ENCODE results near the gene CUL5. TPM values are rescaled to one million over a fixed set of nuclear protein-coding genes. Genes with fewer than 3 reads are reported as not detected.
A peak's percentile ranks its signal among the peaks of the same experiment; 100 is the strongest.

Gene CUL5
- total RNA-seq, 1 donor from 2014 or later = 30.0 TPM

- Mint-ChIP-seq H3K36me3 (ENCODE audit: low read depth) (peaks cover 21% of the 10 kb centered on the region), H3K9me3 (ENCODE audit: low read depth) (no peaks in the 10 kb centered on the region), H3K27ac (ENCODE audit: unreplicated experiment) (no peak overlapping the region), H3K4me3 (ENCODE audit: unreplicated experiment) (no peak overlapping the region), H3K4me1 (ENCODE audit: low read depth) (no peaks in the 10 kb centered on the region), H3K27me3 (ENCODE audit: low read depth) (no peaks in the 10 kb centered on the region)
- DNase-seq (ENCODE audit: low spot score) = no peak
- TF ChIP-seq CTCF (IDR thresholded peaks at IDR 0.05) = no peak
Measured at GRCh38 chr11:108062336-108062735, 53.6 kb downstream of the CUL5 start.

GRCh38 chr11:108063410-108063809 lies 54.7 kb downstream of the CUL5 start:
- TF ChIP-seq CTCF (IDR thresholded peaks at IDR 0.05) = no peak
- H3K9me3 Mint-ChIP-seq (ENCODE audit: low read depth) = no peaks in the 10 kb centered on the region
- no peak overlapping the region for H3K4me3 Mint-ChIP-seq (ENCODE audit: unreplicated experiment)
- H3K4me1 Mint-ChIP-seq (ENCODE audit: low read depth) = no peaks in the 10 kb centered on the region
- H3K27ac Mint-ChIP-seq (ENCODE audit: unreplicated experiment) = no peak overlapping the region
- H3K36me3 Mint-ChIP-seq (ENCODE audit: low read depth) = peaks cover 17% of the 10 kb centered on the region
- H3K27me3 Mint-ChIP-seq (ENCODE audit: low read depth) = no peaks in the 10 kb centered on the region
- DNase-seq (ENCODE audit: low spot score) = no peak

GRCh38 chr11:108069947-108070346 lies 61.2 kb downstream of the CUL5 start:
- H3K36me3 Mint-ChIP-seq (ENCODE audit: low read depth) = peaks cover 11% of the 10 kb centered on the region
- DNase-seq (ENCODE audit: low spot score) = no peak
- no peaks in the 10 kb centered on the region for H3K9me3 Mint-ChIP-seq (ENCODE audit: low read depth)
- H3K27ac Mint-ChIP-seq (ENCODE audit: unreplicated experiment) = peak overlapping the region; percentile 56
- no peak overlapping the region for H3K4me3 Mint-ChIP-seq (ENCODE audit: unreplicated experiment)
- no peaks in the 10 kb centered on the region for H3K27me3 Mint-ChIP-seq (ENCODE audit: low read depth)
- peaks cover 13% of the 10 kb centered on the region for H3K4me1 Mint-ChIP-seq (ENCODE audit: low read depth)
- no peak for TF ChIP-seq CTCF (IDR thresholded peaks at IDR 0.05)

- Mint-ChIP-seq H3K27ac (ENCODE audit: unreplicated experiment) (no peak overlapping the region), H3K9me3 (ENCODE audit: low read depth) (no peaks in the 10 kb centered on the region), H3K4me1 (ENCODE audit: low read depth) (peaks cover 15% of the 10 kb centered on the region), H3K27me3 (ENCODE audit: low read depth) (no peaks in the 10 kb centered on the region), H3K36me3 (ENCODE audit: low read depth) (peaks cover 27% of the 10 kb centered on the region), H3K4me3 (ENCODE audit: unreplicated experiment) (no peak overlapping the region)
- no peak for DNase-seq (ENCODE audit: low spot score)
- TF ChIP-seq CTCF (IDR thresholded peaks at IDR 0.05) = no peak
Measured at GRCh38 chr11:108084811-108085210, 76.1 kb downstream of the CUL5 start.

- Mint-ChIP-seq H3K27me3 (ENCODE audit: low read depth) (no peaks in the 10 kb centered on the region), H3K9me3 (ENCODE audit: low read depth) (no peaks in the 10 kb centered on the region), H3K4me3 (ENCODE audit: unreplicated experiment) (no peak overlapping the region), H3K27ac (ENCODE audit: unreplicated experiment) (no peak overlapping the region), H3K36me3 (ENCODE audit: low read depth) (peaks cover 19% of the 10 kb centered on the region), H3K4me1 (ENCODE audit: low read depth) (peaks cover 15% of the 10 kb centered on the region)
- TF ChIP-seq CTCF (IDR thresholded peaks at IDR 0.05) = no peak
- DNase-seq (ENCODE audit: low spot score) = no peak
Measured at GRCh38 chr11:108085672-108086071, 77.0 kb downstream of the CUL5 start.
